WTC11 (cell line): ENCODE measurements around the gene ITGB3. TPM values are rescaled to one million over a fixed set of nuclear protein-coding genes. Genes with fewer than 3 reads are reported as not detected.

Experiments used
- ATAC-seq: fragments of 200-7000 bp; cut with Tn5 transposase; 2 replicates; pipeline ENCODE4 v1.10.0; 2021; ENCODE audit warnings: mild to moderate bottlenecking, moderate library complexity
- CTCF ChIA-PET: fragments of 300-600 bp; sonication (Branson Sonifier 250); formaldehyde crosslinking; loops from one replicate; lab custom pipeline; 2021; ENCODE audit warnings: antibody characterized with exemption; lab: Charles Lee
- POLR2A ChIA-PET: fragments of 350-600 bp; sonication (Branson Sonifier 250); formaldehyde crosslinking; loops from one replicate; lab custom pipeline; 2021; ENCODE audit warnings: antibody characterized with exemption; lab: Charles Lee
- DNase-seq: peaks from one replicate; pipeline ENCODE4 v3.0.0; 2021; ENCODE audit warnings: low spot score
- H3K27ac Mint-ChIP-seq: 2 replicates; pipeline ENCODE4 v1.8.0; 2021; ENCODE audit warnings: mixed read lengths
- H3K27me3 Mint-ChIP-seq: 2 replicates; pipeline ENCODE4 v1.8.0; 2021; ENCODE audit warnings: low read depth, mild to moderate bottlenecking, moderate library complexity, mixed read lengths
- H3K36me3 Mint-ChIP-seq: 2 replicates; pipeline ENCODE4 v1.8.0; 2021; ENCODE audit warnings: mixed read lengths
- H3K4me1 Mint-ChIP-seq: 2 replicates; pipeline ENCODE4 v1.8.0; 2022; ENCODE audit warnings: mixed read lengths
- H3K4me3 Mint-ChIP-seq: 2 replicates; pipeline ENCODE4 v1.8.0; 2021; ENCODE audit warnings: mild to moderate bottlenecking, moderate library complexity, mixed read lengths
- H3K9me3 Mint-ChIP-seq: 2 replicates; pipeline ENCODE4 v1.8.0; 2021; ENCODE audit warnings: mixed read lengths
- ATF2 ChIP-seq: sonication (generic); formaldehyde crosslinking; IDR thresholded peaks from 2 replicates; pipeline ENCODE4 v1.8.1; 2022; ENCODE audit warnings: low read depth, missing genetic modification reagents, borderline replicate concordance
- ATF6 ChIP-seq: sonication (generic); formaldehyde crosslinking; IDR thresholded peaks from 2 replicates; pipeline ENCODE4 v1.8.1; 2023; ENCODE audit warnings: mild to moderate bottlenecking, missing genetic modification reagents
- E2F5 ChIP-seq: sonication (generic); formaldehyde crosslinking; IDR thresholded peaks from 2 replicates; pipeline ENCODE4 v1.8.1; 2022; ENCODE audit warnings: mild to moderate bottlenecking, moderate library complexity, missing genetic modification reagents
- ETV6 ChIP-seq: sonication (generic); formaldehyde crosslinking; IDR thresholded peaks from 2 replicates; pipeline ENCODE4 v1.8.1; 2022; ENCODE audit warnings: mild to moderate bottlenecking, missing genetic modification reagents
- GRHL2 ChIP-seq: fragments of 250-450 bp; sonication (Bioruptor Pico); IDR thresholded peaks from 2 replicates; pipeline ENCODE4 v1.8.0; 2022; ENCODE audit warnings: mild to moderate bottlenecking, moderate library complexity; ENCODE audit not compliant: insufficient replicate concordance, severe bottlenecking
- HMGA2 ChIP-seq: fragments of 250-450 bp; sonication (Bioruptor Pico); IDR thresholded peaks from 2 replicates; pipeline ENCODE4 v1.4.0; 2021; ENCODE audit warnings: mild to moderate bottlenecking, moderate library complexity
- JAZF1 ChIP-seq: fragments of 250-450 bp; sonication (Bioruptor Pico); IDR thresholded peaks from 2 replicates; pipeline ENCODE4 v1.9.0; 2021; ENCODE audit warnings: moderate library complexity, mild to moderate bottlenecking, inconsistent platforms
- KAT7 ChIP-seq: sonication (generic); formaldehyde crosslinking; IDR thresholded peaks from 2 replicates; pipeline ENCODE4 v1.8.1; 2023; ENCODE audit warnings: missing genetic modification reagents, mild to moderate bottlenecking, borderline replicate concordance
- NR1H2 ChIP-seq: sonication (generic); formaldehyde crosslinking; IDR thresholded peaks from 2 replicates; pipeline ENCODE4 v1.9.0; 2021; ENCODE audit warnings: mild to moderate bottlenecking, moderate library complexity, missing genetic modification reagents
- OVOL2 ChIP-seq: fragments of 250-450 bp; sonication (Bioruptor Pico); IDR thresholded peaks from 2 replicates; pipeline ENCODE4 v1.9.0; 2021; ENCODE audit warnings: mild to moderate bottlenecking, borderline replicate concordance
- SMAD3 ChIP-seq: sonication (generic); formaldehyde crosslinking; IDR thresholded peaks from 2 replicates; pipeline ENCODE4 v1.8.0; 2022; ENCODE audit warnings: missing genetic modification reagents, mild to moderate bottlenecking, borderline replicate concordance
- USF2 ChIP-seq: sonication (generic); formaldehyde crosslinking; IDR thresholded peaks from 2 replicates; pipeline ENCODE4 v1.8.1; 2023; ENCODE audit warnings: mild to moderate bottlenecking, missing genetic modification reagents, moderate library complexity
- ZBTB21 ChIP-seq: sonication (generic); formaldehyde crosslinking; IDR thresholded peaks from 2 replicates; pipeline ENCODE4 v1.8.1; 2023; ENCODE audit warnings: mild to moderate bottlenecking, missing genetic modification reagents, borderline replicate concordance
- ZNF512 ChIP-seq: sonication (generic); formaldehyde crosslinking; IDR thresholded peaks from 2 replicates; pipeline ENCODE4 v1.8.1; 2022; ENCODE audit warnings: missing genetic modification reagents, borderline replicate concordance
- ZNF532 ChIP-seq: fragments of 250-450 bp; sonication (Bioruptor Pico); IDR thresholded peaks from 2 replicates; pipeline ENCODE4 v1.9.0; 2021; ENCODE audit warnings: mild to moderate bottlenecking, borderline replicate concordance
- total RNA-seq: library from RNA; stranded (reverse); gene quantifications from 3 replicates; pipeline ENCODE4 v1.2.3, GENCODE V29; 2021

ITGB3 gene
- total RNA-seq, 1 experiment from 2014 or later: 0.04 TPM

GRCh38 chr17:47299239-47299910, 45.7 kb downstream of the ITGB3 start (continued):
- no peak for TF ChIP-seq ATF2
- TF ChIP-seq OVOL2 (CRISPR knock-in tag): no peak
- TF ChIP-seq SMAD3 (CRISPR knock-in tag): no peak
- no peak for TF ChIP-seq E2F5 (CRISPR knock-in tag)
- TF ChIP-seq JAZF1 (CRISPR knock-in tag): no peak
- no peak for TF ChIP-seq ETV6 (CRISPR knock-in tag)

- CTCF ChIA-PET: interaction anchor here (1.3 kb wide), 1 partner anchor 12 kb away, joined by 3 read pairs; no protein-coding TSS in a partner anchor
- no peak overlapping the region for H3K4me3 Mint-ChIP-seq
Observed at GRCh38 chr17:47300718-47301117, 47.1 kb downstream of the ITGB3 start.

More at GRCh38 chr17:47300718-47301117, 47.1 kb downstream of the ITGB3 start:
- no peak for DNase-seq
- Mint-ChIP-seq H3K4me1 (no peaks in the 10 kb centered on the region), H3K9me3 (peaks cover 4% of the 10 kb centered on the region; the same call in 1 of the 2 replicates), H3K27me3 (peaks cover 4% of the 10 kb centered on the region; the same call in 1 of the 2 replicates), H3K27ac (no peak overlapping the region), H3K36me3 (no peaks in the 10 kb centered on the region)
- no peak for ATAC-seq
- POLR2A ChIA-PET: no interaction called here
- no peak for TF ChIP-seq NR1H2
- no peak for TF ChIP-seq ZNF532
- TF ChIP-seq HMGA2 (CRISPR knock-in tag): no peak
- TF ChIP-seq USF2: no peak
- no peak for TF ChIP-seq ZNF512 (CRISPR knock-in tag)
- no peak for TF ChIP-seq ATF6 (CRISPR knock-in tag)
- no peak for TF ChIP-seq ETV6 (CRISPR knock-in tag)
- TF ChIP-seq KAT7 (CRISPR knock-in tag): no peak
- TF ChIP-seq GRHL2 (CRISPR knock-in tag): no peak
- TF ChIP-seq ZBTB21: no peak
- TF ChIP-seq, all 79 proteins: peak for 0
